HPDE6-E6E7 (cell line): ENCODE measurements around the gene ASIP.
"Not testable (repeated sequence)": the region's sequence is repeated elsewhere in the genome, so short reads cannot be mapped to it uniquely, and the experiment has no call there.

Experiments used
- DNase-seq: peaks from one replicate; pipeline ENCODE4 v3.0.0; 2011; ENCODE audit warnings: missing footprints; ENCODE audit errors: extremely low spot score

The ASIP gene, protein sequence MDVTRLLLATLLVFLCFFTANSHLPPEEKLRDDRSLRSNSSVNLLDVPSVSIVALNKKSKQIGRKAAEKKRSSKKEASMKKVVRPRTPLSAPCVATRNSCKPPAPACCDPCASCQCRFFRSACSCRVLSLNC

DNA sequence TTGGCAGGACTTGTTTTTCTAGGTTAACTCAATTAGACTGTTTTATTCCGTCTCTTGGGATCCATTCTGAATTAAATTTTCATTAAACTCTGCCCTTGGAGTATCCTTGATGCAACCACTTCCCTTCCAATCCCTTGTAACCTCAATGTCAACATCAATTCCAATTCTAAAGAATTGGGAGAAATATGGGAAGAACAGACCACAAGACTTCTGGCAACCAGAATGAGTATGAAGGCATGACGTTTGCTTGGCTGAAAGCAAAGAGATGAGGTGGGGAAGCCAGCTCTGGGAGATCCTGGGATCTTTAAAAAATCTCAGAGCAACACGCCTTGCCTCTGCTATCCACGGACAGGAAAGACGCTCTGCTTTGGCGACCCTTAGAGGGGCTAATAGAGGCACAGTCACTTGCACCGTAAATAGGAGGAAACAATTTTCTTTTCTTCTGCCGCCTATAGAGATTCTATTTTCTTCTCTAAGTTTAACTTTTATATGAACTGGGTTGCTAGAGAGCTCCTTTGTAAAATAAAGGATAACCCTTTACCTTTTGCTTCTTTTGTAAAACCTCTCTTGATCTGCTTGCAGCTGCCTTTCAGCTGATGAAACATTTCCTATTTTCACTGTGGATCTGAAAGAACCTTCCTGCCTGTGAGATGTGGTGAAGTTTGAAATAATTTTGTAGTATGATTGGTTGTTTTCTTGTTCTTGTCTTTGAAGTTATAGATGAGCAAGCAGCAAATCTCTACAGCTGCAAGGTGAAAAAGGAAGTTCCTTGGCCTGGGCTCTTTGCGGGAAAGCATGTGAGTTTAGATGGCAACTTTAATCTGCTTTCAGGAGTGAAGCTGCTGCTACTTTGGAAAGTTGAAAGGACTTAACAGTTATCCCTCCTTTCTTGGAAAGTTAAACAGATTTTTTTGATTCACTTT is at the start of gene ASIP:
Gene ASIP, plus strand, starts transcription at position 731 of the 923 bp plus-strand sequence. CDS start 18,952 bp downstream, outside the sequence.
- DNase-seq: no peak

DNA sequence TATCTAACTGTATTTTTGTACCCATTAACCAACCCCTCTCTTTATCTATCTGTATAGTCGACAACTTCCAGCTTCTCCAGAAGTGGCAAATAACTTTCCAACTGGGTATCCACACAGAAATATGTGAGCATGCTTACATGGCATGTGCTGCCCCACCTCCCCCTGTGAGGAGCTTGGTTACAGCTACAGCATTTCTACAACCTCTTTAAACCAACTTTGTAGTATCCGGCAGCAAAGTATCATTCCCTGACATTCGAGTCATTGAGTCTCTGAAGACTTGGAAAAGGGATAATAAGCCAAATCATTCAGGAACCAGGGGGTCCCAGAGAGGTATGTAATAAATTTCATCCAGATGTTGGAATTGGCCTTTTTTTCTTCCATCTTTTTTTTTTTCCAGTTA is 48.2 kb upstream of the ASIP start:
- no peak for DNase-seq

DNA sequence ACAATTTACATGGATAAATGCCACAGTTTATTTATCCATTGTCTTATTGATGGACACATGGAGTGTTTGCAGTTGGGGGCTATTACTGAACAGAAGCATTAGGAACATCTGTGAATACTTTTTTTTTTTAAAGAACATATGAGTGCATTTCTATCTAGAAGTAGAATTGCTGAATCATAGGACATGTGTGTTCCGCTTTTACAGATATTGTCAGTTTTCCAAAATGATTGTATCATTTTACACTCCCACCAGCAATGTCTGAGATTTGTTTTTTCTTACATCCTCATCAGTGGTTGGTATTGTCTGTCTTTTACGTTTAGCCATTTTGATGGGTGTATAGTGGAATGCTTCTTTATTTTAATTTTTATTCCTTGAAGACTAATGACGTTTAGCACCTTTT is 42.0 kb upstream of the ASIP start:
- DNase-seq: no peak

DNA sequence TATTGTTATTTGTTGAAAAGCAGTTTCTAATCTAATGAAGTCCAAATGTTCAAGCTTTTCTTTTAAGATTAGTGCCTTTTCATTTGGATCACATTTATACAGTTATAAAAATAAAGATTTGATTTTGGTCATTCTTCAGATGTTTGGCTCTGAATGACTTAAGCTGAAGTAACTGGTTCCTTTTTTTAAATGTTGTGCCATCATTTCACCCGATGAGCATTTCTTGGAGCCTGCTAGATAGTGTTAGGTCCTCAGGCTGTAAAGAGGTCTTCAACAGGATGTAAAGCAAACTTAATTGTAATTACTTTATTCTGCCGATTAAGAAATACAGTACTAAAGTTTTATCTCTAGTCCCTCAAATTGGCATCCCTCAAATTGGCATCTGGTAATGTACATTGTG is 41.2 kb upstream of the ASIP start:
- DNase-seq: no peak

DNA sequence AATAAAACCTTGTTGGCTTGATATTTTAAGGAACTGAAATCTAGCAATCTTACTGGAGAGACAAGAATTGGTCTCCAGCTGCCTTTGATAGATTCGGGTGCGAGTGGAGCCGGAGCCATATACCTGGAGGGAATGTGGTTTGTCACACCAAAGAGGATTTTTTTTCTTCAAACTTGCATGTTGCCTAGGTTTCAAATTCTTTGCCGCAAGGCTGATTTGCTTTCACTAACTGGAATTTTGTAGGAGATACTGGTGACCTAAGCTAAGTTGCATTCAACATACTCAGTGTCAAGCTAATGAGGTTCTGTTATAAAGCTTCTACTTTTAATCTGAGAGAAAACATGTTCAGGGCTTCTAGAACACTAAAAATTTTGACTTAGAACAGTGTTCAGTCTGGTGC is 39.7 kb upstream of the ASIP start:
- DNase-seq: no peak

DNA sequence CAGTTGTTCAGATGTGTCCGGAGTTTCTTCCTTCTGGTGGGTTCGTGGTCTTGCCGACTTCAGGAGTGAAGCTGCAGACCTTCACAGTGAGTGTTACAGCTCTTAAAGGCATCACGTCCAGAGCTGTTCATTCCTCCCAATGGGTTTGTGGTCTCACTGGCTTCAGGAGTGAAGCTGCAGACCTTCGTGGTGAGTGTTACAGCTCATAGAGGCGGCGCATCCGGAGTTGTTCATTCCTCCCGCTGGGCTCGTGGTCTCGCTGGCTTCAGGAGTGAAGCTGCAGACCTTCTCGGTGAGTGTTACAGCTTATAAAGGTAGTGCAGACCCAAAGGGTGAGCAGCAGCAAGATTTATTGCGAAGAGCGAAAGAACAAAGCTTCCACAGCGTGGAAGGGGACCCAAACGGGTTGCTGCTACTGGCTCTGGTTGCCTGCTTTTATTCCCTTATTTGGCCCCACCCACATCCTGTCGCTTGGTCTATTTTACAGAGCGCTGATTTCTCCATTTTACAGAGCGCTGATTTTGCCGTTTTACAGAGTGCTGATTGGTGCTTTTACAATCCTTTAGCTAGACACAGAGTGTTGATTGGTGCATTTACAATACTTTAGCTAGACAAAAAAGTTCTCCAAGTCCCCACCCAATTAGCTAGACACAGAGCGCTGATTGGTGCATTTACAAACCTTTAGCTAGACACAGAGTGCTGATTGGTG is 35.9 kb upstream of the ASIP start:
- not testable (repeated sequence) for DNase-seq

DNA sequence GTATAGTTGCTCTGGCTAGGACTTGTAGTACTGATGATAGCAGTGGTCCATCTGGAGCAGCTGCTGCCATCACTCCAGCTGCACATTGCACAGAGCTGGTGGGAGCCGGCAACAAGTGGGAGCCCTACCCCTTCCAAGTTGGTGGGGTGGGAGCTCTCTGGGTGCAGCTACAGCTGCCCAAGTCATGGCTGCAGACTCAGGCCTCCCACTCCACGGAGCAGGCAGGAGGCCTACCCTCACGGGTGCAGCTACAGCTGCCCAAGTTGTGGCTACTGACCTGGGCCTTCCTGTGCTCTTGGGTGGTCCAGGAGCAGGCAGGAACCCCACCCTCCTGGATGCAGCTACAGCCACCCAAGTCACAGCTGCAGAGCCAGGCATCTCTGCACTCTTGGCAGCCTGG is 32.1 kb upstream of the ASIP start:
- no peak for DNase-seq

DNA sequence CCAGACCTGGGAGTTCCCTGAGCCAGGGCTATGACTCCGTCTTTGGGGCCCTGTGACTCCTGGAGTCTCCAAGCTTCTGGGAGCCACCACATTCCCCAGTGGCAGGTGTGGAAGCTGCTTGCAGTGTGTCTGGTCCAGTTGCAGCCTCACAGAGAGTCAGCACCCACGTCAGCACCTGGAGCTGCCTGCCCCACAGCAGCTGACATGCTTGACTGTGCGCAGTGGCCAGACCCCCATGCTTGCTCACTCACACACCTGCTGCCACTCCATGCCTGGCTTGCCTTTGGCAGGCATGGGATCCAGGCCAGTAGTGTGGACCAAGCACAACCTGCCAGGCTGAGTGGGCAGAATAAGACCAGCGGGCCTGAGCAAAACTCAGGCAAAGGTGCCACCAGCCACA is 31.0 kb upstream of the ASIP start:
- DNase-seq: no peak

DNA sequence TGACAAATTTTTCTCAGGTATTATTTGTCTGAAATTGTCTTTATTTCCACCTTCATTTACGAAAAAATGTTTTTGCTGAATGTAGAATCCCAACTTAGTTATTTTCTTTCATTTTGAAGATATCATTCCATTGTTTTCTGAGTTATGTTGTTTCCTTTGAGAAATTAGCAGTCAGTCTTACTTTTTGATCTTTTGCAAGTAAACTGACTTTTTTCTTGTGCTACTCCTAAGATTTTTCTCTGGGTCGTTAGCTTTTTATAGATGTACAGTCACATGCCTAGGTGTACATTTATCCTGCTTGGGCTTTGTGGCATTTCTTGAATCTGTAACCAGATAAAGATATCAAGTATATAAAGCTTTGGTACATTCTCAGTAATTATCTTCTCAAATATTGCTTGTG is 29.6 kb upstream of the ASIP start:
- DNase-seq: no peak

DNA sequence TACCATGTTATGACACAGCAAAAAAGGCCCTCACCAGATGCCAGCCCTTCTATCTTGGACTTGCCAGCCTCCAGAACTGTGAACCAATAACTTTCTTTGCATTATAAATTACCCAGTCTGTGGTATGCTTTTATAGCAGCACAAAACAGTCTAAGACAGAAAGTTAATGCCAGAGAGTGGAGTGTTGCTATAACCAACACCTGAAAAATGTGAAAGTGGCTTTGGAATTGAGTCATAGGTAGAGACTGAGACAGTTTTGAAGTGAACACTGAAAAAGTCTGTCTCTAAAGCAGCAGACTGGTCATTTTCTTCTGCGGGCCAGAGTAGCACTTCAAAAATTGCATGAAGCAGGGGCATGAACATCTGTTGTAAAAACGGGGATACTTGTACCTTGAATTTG is 28.0 kb upstream of the ASIP start:
- no peak for DNase-seq

DNA sequence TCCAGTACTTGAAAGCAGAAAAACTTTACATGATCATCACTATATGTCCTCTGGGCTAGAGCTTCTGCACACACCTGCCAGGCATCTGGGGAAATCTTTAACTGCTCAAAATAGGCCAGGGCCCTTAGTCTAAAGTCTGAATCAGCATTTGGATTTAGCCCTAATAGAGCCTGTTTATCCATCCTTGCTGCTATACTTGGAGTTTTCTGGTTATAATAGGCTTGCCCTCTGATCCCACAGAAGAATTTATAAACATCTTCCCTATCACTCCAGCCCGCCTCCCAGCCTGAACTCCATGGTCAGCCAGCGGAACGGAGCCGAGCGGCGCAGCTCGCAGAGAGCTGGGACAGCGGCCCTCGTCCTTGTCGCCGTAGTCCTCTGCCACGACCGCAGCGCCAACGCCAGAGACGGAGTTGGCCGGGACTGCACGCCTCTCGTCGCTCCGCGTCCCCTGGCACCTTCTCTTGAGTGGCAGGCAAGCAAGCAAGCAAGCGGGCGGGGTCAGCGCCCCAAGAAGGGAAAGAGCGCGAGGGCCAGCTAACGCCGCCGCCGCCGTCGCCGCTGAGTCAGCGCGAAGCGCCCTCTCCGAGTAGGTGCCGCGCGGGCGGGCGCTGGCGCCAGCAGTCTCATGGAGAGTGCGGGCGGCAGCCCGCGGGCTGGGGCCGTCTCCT is 25.4 kb upstream of the ASIP start:
- peak; percentile 87 for DNase-seq

DNA sequence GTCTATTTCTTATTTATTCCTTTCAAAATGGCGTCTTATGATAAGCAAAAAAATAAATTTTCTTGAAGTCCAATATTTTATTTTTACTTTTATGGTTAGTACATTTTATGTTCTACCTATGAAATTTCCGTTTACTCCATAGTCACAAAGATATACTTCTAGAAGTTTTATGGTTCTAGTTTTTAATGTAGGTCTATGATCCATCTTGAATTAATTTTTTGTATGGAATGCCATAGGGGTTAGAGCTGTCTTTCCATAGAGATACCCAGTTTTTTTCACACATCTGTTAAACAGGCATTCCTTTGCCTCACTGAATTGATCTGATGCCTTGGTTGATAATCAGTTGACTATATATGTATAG is 24.9 kb upstream of the ASIP start:
- DNase-seq: no peak

DNA sequence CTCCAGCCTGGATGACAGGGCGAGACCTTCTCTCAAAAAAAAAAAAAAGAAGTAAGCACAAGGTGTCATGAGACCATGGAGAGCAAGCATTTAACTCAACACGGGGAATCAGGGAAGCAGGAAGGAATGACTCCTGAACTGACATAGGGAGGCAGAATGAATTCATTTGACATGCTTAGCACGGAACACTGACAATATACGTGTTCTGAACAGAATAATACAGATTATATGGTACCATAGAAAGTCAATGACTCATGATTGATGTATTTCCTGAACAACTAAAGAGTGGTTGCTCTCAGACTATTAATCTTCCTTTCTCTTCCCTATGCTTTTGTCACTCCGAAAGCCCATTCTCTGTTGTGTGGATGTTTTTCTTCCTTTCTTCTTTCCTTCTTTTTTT is 20.7 kb upstream of the ASIP start:
- peak; percentile 46 for DNase-seq

DNA sequence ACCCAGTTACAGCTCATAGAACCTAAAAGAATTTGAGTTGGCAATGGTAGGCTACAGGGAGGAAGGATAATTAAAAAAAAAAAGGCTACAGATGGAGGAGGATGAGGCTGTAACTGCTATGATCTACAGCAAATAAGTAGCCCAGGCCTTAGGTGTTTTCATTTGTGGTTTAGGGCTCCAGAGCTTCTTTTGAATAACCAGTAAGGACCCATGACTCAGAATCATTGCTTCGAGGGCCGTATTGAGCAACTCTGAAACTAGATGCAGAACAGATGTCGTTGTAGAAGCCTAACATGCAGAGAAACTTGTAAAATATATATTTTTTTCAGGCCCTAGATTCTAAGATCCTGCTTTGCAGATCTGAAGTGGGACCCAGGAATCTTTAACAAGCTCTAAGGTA is 19.0 kb upstream of the ASIP start:
- DNase-seq: peak; percentile 40

DNA sequence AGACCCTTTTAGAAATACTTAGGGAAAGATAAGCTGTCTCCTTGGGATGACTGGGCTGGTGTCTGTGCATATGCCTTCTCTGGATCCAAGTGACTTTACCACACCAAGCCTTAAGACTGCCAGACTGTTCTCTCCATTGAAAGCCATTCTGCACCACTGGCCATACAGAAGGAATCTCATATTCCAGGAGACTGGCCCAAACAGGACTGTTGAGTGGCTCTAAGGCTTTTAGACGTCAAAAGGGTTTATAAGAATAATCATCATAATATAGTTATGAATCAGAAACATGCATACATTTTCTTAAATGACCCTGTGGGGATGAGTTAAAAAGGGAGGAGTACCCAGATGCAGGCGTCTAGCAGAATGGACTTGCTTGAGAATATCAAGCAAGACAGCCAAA is 17.0 kb upstream of the ASIP start:
- DNase-seq: not testable (repeated sequence)

DNA sequence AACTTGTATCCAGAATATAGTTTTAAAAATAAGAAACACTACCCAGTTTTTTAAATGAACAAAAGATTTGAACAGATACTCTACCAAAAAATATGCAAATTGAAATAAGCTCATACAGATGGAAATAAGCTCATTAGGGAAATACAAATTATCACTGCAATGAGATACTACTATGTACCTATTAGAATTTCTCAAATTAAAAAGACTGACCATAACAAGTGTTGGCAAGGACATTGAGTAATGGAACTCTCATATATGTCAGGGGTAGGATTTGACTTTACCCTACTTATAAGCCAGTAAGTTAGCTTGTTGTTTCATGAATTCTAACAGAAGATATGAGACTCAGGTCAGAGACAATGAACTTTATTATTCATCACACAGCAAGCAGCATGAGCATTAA is 9.6 kb upstream of the ASIP start:
- DNase-seq: no peak

DNA sequence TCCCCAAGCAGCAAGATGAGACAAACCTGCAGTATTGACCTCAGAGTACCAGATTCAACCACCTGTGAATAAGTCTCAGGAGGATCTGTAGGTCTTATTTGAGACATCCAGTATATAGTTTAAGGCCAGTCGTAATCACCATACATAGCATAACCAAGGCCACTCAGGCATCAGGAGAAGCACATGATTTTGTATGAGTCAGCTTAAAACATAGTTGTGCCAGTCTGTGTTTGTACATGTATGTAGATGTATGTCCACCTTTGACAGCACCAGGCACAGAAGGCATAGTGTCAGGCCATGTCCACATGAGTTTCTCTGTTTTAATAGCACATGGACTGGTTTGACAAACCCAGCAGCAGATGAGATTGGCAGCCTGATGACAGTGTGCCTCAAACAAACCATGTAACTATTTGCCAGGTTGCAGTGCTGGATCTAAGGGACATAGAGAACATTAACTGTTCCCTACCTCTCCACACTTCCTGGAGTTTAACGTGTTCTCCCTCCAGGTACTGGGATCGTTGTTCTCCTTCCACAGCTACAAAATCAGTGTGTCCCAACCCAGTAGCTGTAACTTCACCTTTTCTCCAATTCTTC is 8.6 kb upstream of the ASIP start:
- no peak for DNase-seq

DNA sequence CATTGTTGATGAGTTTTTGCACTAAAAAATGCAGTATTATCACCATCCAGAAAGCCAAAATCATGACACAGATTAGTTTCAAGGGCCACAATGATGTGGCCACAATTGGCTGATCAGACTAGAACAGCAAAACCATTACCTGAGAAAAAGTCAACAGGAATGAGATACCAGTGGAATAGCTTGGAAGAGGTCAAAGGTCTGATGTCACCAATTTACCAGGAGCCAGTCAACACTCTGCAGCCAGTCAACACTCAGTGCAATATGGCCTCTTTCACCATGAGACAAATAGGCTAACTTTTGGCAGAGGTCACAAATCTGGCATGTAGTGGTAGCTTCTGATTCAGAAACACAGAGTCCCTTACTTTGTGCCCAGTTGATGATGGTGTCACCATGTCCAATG is 7.5 kb upstream of the ASIP start:
- no peak for DNase-seq

DNA sequence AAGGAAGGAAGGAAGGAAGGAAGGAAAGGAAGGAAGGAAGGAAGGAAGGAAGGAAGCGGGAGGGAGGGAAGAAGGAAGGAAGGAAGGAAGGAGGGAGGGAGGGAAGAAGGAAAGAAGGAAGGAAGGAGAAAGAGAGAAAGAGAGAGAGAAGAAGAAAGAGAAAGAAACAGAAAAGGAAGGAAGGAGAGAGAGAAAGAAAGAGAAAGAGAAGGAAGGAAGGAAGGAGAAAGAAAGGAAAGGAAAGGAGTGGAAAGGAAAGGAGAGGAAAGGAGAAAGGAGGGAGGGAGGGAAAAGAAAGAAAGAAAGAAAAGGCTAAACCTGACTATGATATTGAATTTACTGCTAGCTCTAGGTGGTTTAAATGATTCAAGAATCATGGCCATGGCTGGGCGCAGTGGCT is 5.3 kb upstream of the ASIP start:
- DNase-seq: no peak

DNA sequence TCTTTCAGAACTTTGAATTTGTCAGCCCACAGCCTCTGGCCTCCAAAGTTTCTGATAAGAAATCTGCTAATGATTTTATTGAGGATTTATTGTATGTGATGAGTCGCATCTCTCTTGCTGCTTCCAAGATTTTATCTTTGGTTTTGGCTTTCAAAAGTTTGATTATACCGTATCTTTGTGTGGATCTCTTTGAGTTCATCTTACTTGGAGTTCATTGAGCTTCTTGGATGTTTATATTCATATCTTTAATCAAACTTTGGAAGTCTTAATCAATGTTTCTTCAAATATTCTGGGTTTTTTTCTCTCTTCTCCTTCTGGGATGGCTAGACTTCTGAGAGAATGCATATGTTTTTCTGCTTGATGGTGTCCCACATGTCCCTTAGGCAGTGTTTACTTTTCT is 3.3 kb upstream of the ASIP start:
- no peak for DNase-seq

DNA sequence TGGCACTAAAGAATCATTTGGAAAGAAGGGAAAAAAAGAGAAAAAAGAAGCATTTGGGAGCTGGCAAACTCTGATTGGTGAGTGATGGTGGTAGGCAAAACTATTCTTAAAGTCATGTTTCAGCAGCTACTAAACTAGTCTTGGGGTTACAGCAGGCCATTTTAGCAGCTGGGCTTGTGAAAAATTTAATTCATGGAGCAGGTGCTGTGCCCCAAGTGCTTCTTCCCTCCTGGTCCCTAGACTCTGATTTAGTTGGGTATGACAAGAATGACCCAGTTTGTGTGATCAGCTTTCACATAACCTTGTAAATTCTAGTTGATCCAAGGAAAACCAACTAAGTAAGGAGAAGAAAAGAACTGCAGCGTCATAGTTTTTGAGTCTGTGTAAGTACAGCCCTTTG is 1.1 kb upstream of the ASIP start:
- no peak for DNase-seq

DNA sequence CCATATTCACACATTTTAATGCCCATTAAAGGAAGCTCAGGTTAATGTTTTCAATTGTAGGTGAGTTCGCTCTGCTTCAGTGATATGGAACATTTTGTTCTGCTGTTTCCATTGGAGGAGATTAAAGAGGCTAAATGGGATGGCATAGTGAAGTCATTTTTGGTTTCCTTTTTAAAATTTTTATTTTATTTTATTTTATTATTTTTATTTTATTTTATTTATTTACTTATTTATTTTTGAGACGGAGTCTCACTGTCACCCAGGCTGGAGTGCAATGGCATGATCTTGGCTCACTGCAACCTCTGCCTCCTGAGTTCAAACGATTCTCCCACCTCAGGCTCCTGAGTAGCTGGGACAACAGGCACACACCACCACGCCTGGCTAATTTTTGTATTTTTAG is 792 bp downstream of the ASIP start:
- DNase-seq: not testable (repeated sequence)
